B cell (primary cell): Measurements from ENCODE around the gene NFAM1. TPM values are rescaled to one million over a fixed set of nuclear protein-coding genes. Genes with fewer than 3 reads are reported as not detected.

Experiments
- ATAC-seq: fragments of 200-7000 bp; cut with Tn5 transposase; one replicate; pipeline ENCODE4 v1.10.0; 2021; ENCODE audit warnings: low read depth, mild to moderate bottlenecking, moderate number of reproducible peaks, moderate library complexity
- CTCF ChIA-PET: fragments of 350-600 bp; sonication (Branson Sonifier 250); formaldehyde crosslinking; loops from one replicate; lab custom pipeline; 2021; ENCODE audit warnings: antibody characterized with exemption, inconsistent platforms; lab: Charles Lee
- POLR2A ChIA-PET: fragments of 350-600 bp; sonication (Branson Sonifier 250); formaldehyde crosslinking; loops from one replicate; lab custom pipeline; 2021; ENCODE audit warnings: antibody characterized with exemption; lab: Charles Lee
- DNase-seq: peaks from one replicate; pipeline ENCODE4 v3.0.0; 2013
- H2AFZ ChIP-seq: 2 replicates; pipeline ENCODE4 v1.6.1; 2012; ENCODE audit warnings: mild to moderate bottlenecking, low read depth, low read length; ENCODE audit not compliant: insufficient read depth, poor library complexity, severe bottlenecking
- H3K27ac ChIP-seq, 2 donors: 1 replicate in 1 of 2; 2 replicates in 1 of 2; pipeline ENCODE4 v1.5.1; 2012 to 2013; ENCODE audit warnings: low read length in 2 of 2, mild to moderate bottlenecking in 2 of 2, moderate library complexity in 1 of 2
- H3K27me3 ChIP-seq, 4 experiments: fragments of 200-600 bp in 1 of 4; sonication (generic) in 1 of 4; replicated peaks in 1 of 4; 1 replicate in 2 of 4; 2 replicates in 2 of 4; pipeline versions ENCODE4 v1.6.1 to v1.7.0; 2013 to 2016; ENCODE audit warnings: low read length in 3 of 4, mild to moderate bottlenecking in 2 of 4, mixed read lengths in 1 of 4, moderate library complexity in 1 of 4; ENCODE audit not compliant: insufficient read depth in 4 of 4, control insufficient read depth in 3 of 4; ENCODE audit errors: control extremely low read depth in 1 of 4
- H3K36me3 ChIP-seq, 2 experiments: replicated peaks in 1 of 2; 1 replicate in 1 of 2; 2 replicates in 1 of 2; pipeline versions ENCODE4 v1.6.1 to v1.7.1; 2013; ENCODE audit warnings: low read length in 1 of 2; ENCODE audit not compliant: insufficient read depth in 2 of 2, control insufficient read depth in 1 of 2; ENCODE audit errors: control extremely low read depth in 1 of 2, extremely low read depth in 1 of 2
- H3K4me1 ChIP-seq, 2 donors: fragments of 200-600 bp in 1 of 2; sonication (generic) in 1 of 2; 1 replicate in 1 of 2; 2 replicates in 1 of 2; pipeline versions ENCODE4 v1.5.1 to v1.6.1; 2013 to 2017; ENCODE audit warnings: low read length in 2 of 2; ENCODE audit not compliant: control insufficient read depth in 2 of 2, insufficient read depth in 2 of 2
- H3K4me2 ChIP-seq: replicated peaks from 2 replicates; pipeline ENCODE3; 2012; ENCODE audit warnings: mild to moderate bottlenecking, low read depth, low read length; ENCODE audit not compliant: poor library complexity, severe bottlenecking
- H3K4me3 ChIP-seq, 5 experiments: fragments of 200-600 bp in 1 of 5; sonication (generic) in 1 of 5; 1 replicate in 3 of 5; 2 replicates in 2 of 5; pipeline versions ENCODE4 v1.5.1 to v1.7.0; 2011 to 2016; ENCODE audit warnings: low read length in 4 of 5, mild to moderate bottlenecking in 4 of 5, low read depth in 2 of 5, control low read depth in 1 of 5, moderate library complexity in 1 of 5; ENCODE audit not compliant: insufficient read depth in 1 of 5; ENCODE audit errors: control extremely low read depth in 1 of 5, extremely low read depth in 1 of 5
- H3K79me2 ChIP-seq: fragments of 200-600 bp; sonication (generic); one replicate; pipeline ENCODE4 v1.6.0; 2016; ENCODE audit warnings: low read length; ENCODE audit not compliant: control insufficient read depth, insufficient read depth
- H3K9ac ChIP-seq: fragments of 200-600 bp; sonication (generic); 2 replicates; pipeline ENCODE4 v1.6.1; 2017; ENCODE audit warnings: mild to moderate bottlenecking, low read length, moderate library complexity
- H3K9me3 ChIP-seq, 3 donors: one replicate each; pipeline versions ENCODE4 v1.6.1 to v1.7.1; 2013; ENCODE audit warnings: low read length in 2 of 3; ENCODE audit not compliant: control insufficient read depth in 2 of 3, insufficient read depth in 1 of 3; ENCODE audit errors: control extremely low read depth in 1 of 3
- H4K20me1 ChIP-seq: 2 replicates; pipeline ENCODE4 v1.6.0; 2012; ENCODE audit warnings: mild to moderate bottlenecking, low read length; ENCODE audit not compliant: insufficient read depth, control insufficient read depth, poor library complexity, severe bottlenecking
- H3K27ac Mint-ChIP-seq: one replicate; pipeline ENCODE4 v1.8.0; 2021; ENCODE audit warnings: mixed read lengths
- H3K27me3 Mint-ChIP-seq: one replicate; pipeline ENCODE4 v1.8.0; 2021; ENCODE audit warnings: mixed read lengths
- H3K4me1 Mint-ChIP-seq: one replicate; pipeline ENCODE4 v1.8.0; 2021; ENCODE audit warnings: mixed read lengths
- H3K4me3 Mint-ChIP-seq: one replicate; pipeline ENCODE4 v1.8.0; 2021; ENCODE audit warnings: mixed read lengths
- H3K9me3 Mint-ChIP-seq: one replicate; pipeline ENCODE4 v1.8.0; 2022; ENCODE audit warnings: mixed read lengths; ENCODE audit not compliant: insufficient read depth
- EZH2 ChIP-seq: IDR thresholded peaks from 2 replicates; pipeline ENCODE4 v1.6.1; 2012; ENCODE audit warnings: borderline replicate concordance, low read depth, mild to moderate bottlenecking, moderate library complexity, low read length; ENCODE audit not compliant: insufficient read depth, poor library complexity, severe bottlenecking
- WGBS: methylation state at CpG from one replicate; pipeline ENCODE4 v1.1.5; 2013; ENCODE audit warnings: missing lambda C conversion rate; ENCODE audit not compliant: insufficient coverage; 5-methylcytosine and 5-hydroxymethylcytosine counted together
- intact Hi-C: fragments of 100-400 bp; cut with micrococcal nuclease; formaldehyde crosslinking; loops from one replicate; pipeline ENCODE4 v1.10.0; 2022
- polyA plus RNA-seq: library from polyadenylated mRNA; depleted of rRNA; stranded (reverse); fragments of >200 nt; gene quantifications from 2 replicates; pipeline ENCODE4 v1.2.3, GENCODE V29; 2012
- total RNA-seq, 2 donors: library from RNA; stranded (reverse); fragments of 120-200 nt in 1 of 2; gene quantifications; 1 replicate in 1 of 2; 2 replicates in 1 of 2; pipeline versions ENCODE4 v1.2.3 to v1.2.4, GENCODE V29; 2013 to 2022
- TF ChIP-seq, protein P1 (sequence below): fragments of 200-600 bp; IDR thresholded peaks from one replicate; pipeline ENCODE4 v1.8.0; 2022; ENCODE audit warnings: antibody characterized with exemption, mild to moderate bottlenecking

The NFAM1 gene
- total and polyA plus RNA-seq, 2 donors (not counting 1 experiment from before 2014, with no cell fraction given): 0.27 to 0.52 TPM

DNA sequence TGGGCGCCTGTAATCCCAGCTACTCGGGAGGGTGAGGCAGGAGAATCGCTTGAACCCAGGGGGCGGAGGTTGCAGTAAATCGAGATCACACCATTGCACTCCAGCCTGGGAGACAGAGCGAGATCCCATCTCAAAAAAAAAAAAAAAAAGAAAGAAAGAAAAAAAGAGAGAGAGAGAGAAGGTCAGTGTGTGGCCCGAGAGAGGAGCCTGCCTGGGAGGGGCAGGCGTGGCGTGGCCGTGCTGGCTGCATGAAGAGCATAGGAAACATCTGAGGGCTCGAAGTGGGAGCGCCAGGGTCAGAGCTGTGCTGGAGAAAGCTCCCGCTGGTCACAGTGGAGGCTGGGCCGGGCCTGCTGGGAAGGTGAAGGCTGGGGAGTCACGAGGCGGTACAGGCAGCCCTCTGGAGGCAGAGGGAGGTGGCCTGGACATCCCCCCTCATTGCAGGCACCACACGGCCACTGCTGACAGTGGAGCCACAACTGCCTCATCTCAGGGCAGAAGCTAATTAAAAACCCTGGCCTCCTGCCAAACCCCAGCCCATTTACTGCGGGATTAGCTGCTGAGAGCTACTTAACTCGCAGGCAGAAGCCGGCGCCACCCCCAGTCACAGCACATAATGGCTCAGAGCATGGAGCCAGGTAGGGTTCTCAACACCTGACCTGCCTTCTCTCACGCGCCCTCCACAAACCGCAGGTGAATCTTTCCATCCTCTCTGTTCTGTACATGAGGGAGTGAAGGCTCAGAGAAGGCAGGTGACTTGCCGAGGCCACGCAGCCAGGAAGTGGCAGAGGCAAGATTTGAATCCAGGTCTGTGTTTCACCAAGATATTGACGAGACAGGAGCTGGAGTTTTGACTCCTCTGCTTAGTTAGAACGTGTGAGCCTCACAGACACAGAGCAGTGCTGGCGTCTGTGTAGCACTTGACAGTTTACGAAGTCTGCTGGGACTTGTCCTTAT is 32.6 kb downstream of the NFAM1 start:
- DNase-seq: peak; percentile 51
- Histone ChIP-seq H3K9me3 (no peaks in the 10 kb centered on the region), H3K4me1 (peaks cover 40 to 46% of the 10 kb centered on the region in 2 donors), H3K36me3 (peaks cover 0 to 5% of the 10 kb centered on the region in 2 experiments), H3K27me3 (no peaks in the 10 kb centered on the region), H2AFZ (no peak overlapping the region), H3K79me2 (peaks cover 7% of the 10 kb centered on the region), H3K4me3 (no peak overlapping the region), H3K9ac (no peak overlapping the region), H3K4me2 (peak overlapping the region; percentile 51), H4K20me1 (peaks cover 12% of the 10 kb centered on the region), H3K27ac (no peak overlapping the region)
- ChIA-PET CTCF (interaction anchor here (1.1 to 1.5 kb wide), 3 partner anchors 39 to 98 kb away, joined by 3 to 9 read pairs (median 3); no protein-coding TSS in a partner anchor), POLR2A (interaction anchor here (0.6 to 1.2 kb wide), 2 partner anchors 43 to 109 kb away, joined by 3 to 8 read pairs; no protein-coding TSS in a partner anchor)
- 80% methylated on average over 22 of the region's 30 CpGs for WGBS
- H3K9me3 Mint-ChIP-seq: no peaks in the 10 kb centered on the region
- H3K4me1 Mint-ChIP-seq: peaks cover 49% of the 10 kb centered on the region
- ATAC-seq: no peak
- H3K4me3 Mint-ChIP-seq: peak overlapping the region; percentile 67
- H3K27me3 Mint-ChIP-seq: no peaks in the 10 kb centered on the region
- intact Hi-C loops: no loop called here
- H3K27ac Mint-ChIP-seq: peak overlapping the region; percentile 81
- TF ChIP-seq, protein P1, sequence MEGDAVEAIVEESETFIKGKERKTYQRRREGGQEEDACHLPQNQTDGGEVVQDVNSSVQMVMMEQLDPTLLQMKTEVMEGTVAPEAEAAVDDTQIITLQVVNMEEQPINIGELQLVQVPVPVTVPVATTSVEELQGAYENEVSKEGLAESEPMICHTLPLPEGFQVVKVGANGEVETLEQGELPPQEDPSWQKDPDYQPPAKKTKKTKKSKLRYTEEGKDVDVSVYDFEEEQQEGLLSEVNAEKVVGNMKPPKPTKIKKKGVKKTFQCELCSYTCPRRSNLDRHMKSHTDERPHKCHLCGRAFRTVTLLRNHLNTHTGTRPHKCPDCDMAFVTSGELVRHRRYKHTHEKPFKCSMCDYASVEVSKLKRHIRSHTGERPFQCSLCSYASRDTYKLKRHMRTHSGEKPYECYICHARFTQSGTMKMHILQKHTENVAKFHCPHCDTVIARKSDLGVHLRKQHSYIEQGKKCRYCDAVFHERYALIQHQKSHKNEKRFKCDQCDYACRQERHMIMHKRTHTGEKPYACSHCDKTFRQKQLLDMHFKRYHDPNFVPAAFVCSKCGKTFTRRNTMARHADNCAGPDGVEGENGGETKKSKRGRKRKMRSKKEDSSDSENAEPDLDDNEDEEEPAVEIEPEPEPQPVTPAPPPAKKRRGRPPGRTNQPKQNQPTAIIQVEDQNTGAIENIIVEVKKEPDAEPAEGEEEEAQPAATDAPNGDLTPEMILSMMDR: no peak
- no peak for TF ChIP-seq EZH2
